SK-N-SH (cell line): ENCODE results near the gene PRKCH. TPM values are rescaled to one million over a fixed set of nuclear protein-coding genes. Genes with fewer than 3 reads are reported as not detected.

ENCODE experiments used
- CTCF ChIA-PET: fragments of 300-600, 350-600 bp; formaldehyde crosslinking; extraction: SDS; loops from one replicate; lab custom pipeline; 2021; lab: Yijun Ruan, JAX
- POLR2A ChIA-PET: fragments of 350-600 bp; sonication (Branson Sonifier 250); formaldehyde crosslinking; extraction: SDS; loops from one replicate; lab custom pipeline; 2020; ENCODE audit warnings: antibody characterized with exemption, inconsistent platforms; lab: Yijun Ruan, JAX
- DNase-seq: peaks from one replicate; pipeline ENCODE4 v3.0.0; 2012
- H2AFZ ChIP-seq: fragments of 200-600 bp; sonication (generic); 2 replicates; pipeline ENCODE4 v1.8.1; 2016; ENCODE audit warnings: antibody characterized with exemption, mild to moderate bottlenecking, low read depth
- H3F3A ChIP-seq: fragments of 200-600 bp; sonication (generic); replicated peaks from 2 replicates; pipeline ENCODE3; 2016; ENCODE audit warnings: antibody characterized with exemption, mild to moderate bottlenecking; ENCODE audit not compliant: insufficient read depth
- H3K27ac ChIP-seq, 2 experiments: fragments of 200-500 bp in 1 of 2; fragments of 200-600 bp in 1 of 2; sonication (Bioruptor generic) in 1 of 2; sonication (generic), shearing (Covaris generic) in 1 of 2; 2 replicates each; pipeline versions ENCODE4 v1.5.1 to v1.6.1; 2014 to 2016; ENCODE audit warnings: low read depth in 2 of 2, inconsistent platforms in 1 of 2, low read length in 1 of 2, mild to moderate bottlenecking in 1 of 2, mixed read lengths in 1 of 2
- H3K27me3 ChIP-seq: fragments of 200-600 bp; sonication (generic), shearing (Covaris generic); 2 replicates; pipeline ENCODE4 v1.6.1; 2016; ENCODE audit warnings: mixed run types; ENCODE audit not compliant: insufficient read depth
- H3K36me3 ChIP-seq, 2 experiments: fragments of 200-500 bp in 1 of 2; fragments of 200-600 bp in 1 of 2; sonication (Bioruptor generic) in 1 of 2; sonication (generic) in 1 of 2; replicated peaks in 1 of 2; 2 replicates each; pipeline versions ENCODE3 to v1.5.1; 2014 to 2016; ENCODE audit warnings: low read length in 1 of 2, mild to moderate bottlenecking in 1 of 2; ENCODE audit not compliant: insufficient read depth in 2 of 2, control insufficient read depth in 1 of 2
- H3K4me1 ChIP-seq, 2 experiments: fragments of 200-500 bp in 1 of 2; fragments of 200-600 bp in 1 of 2; sonication (Bioruptor generic) in 1 of 2; sonication (generic), shearing (Covaris generic) in 1 of 2; 2 replicates each; pipeline versions ENCODE4 v1.5.1 to v1.6.1; 2014 to 2016; ENCODE audit warnings: low read depth in 1 of 2, low read length in 1 of 2, mixed run types in 1 of 2; ENCODE audit not compliant: insufficient read depth in 2 of 2, control insufficient read depth in 1 of 2
- H3K4me2 ChIP-seq: fragments of 200-600 bp; sonication (generic), shearing (Covaris generic); 2 replicates; pipeline ENCODE4 v1.6.1; 2017; ENCODE audit warnings: mixed run types
- H3K4me3 ChIP-seq, 2 experiments: fragments of 200-500 bp in 1 of 2; fragments of 200-600 bp in 1 of 2; sonication (Bioruptor generic) in 1 of 2; sonication (generic), shearing (Covaris generic) in 1 of 2; 2 replicates each; pipeline versions ENCODE4 v1.5.1 to v1.8.1; 2014 to 2016; ENCODE audit warnings: low read depth in 2 of 2, inconsistent platforms in 1 of 2, low read length in 1 of 2, mild to moderate bottlenecking in 1 of 2, mixed read lengths in 1 of 2, moderate library complexity in 1 of 2
- H3K79me2 ChIP-seq: fragments of 200-600 bp; sonication (generic); 2 replicates; pipeline ENCODE4 v1.8.1; 2017; ENCODE audit warnings: mild to moderate bottlenecking; ENCODE audit not compliant: insufficient read depth
- H3K9ac ChIP-seq: fragments of 200-600 bp; sonication (generic); 2 replicates; pipeline ENCODE4 v1.6.1; 2017; ENCODE audit warnings: mixed run types
- H3K9me2 ChIP-seq: fragments of 200-600 bp; sonication (generic); 2 replicates; pipeline ENCODE4 v1.6.1; 2017; ENCODE audit warnings: mixed run types
- H3K9me3 ChIP-seq: fragments of 200-600 bp; sonication (generic); 2 replicates; pipeline ENCODE4 v1.6.1; 2017; ENCODE audit warnings: mixed run types, mild to moderate bottlenecking, moderate library complexity
- H4K20me1 ChIP-seq: fragments of 200-600 bp; sonication (generic); 2 replicates; pipeline ENCODE4 v1.6.1; 2017; ENCODE audit warnings: mild to moderate bottlenecking, mixed run types; ENCODE audit not compliant: insufficient read depth
- EP300 ChIP-seq, 2 experiments: IDR thresholded peaks; 2 replicates each; pipeline versions ENCODE4 v1.4.0 to v1.6.1; 2012; ENCODE audit warnings: borderline replicate concordance in 1 of 2, low read depth in 1 of 2, low read length in 1 of 2
- EZH2phosphoT487 ChIP-seq: fragments of 200-600 bp; sonication (generic); IDR thresholded peaks from 2 replicates; pipeline ENCODE4 v1.6.1; 2017; ENCODE audit warnings: low read depth, mixed run types, mild to moderate bottlenecking, antibody characterized with exemption, moderate library complexity, borderline replicate concordance
- FOXJ3 ChIP-seq: sonication (generic); formaldehyde crosslinking; IDR thresholded peaks from 2 replicates; pipeline ENCODE4 v1.5.1; 2020; ENCODE audit warnings: mild to moderate bottlenecking, missing genetic modification reagents
- FOXM1 ChIP-seq: IDR thresholded peaks from 2 replicates; pipeline ENCODE4 v1.4.0; 2012; ENCODE audit warnings: low read depth, mild to moderate bottlenecking
- GABPA ChIP-seq: IDR thresholded peaks from 2 replicates; pipeline ENCODE4 v1.4.0; 2012; ENCODE audit warnings: low read depth, mild to moderate bottlenecking
- MEF2A ChIP-seq: IDR thresholded peaks from 2 replicates; pipeline ENCODE4 v1.4.0; 2012; ENCODE audit warnings: low read depth, borderline replicate concordance
- MXI1 ChIP-seq: IDR thresholded peaks from 2 replicates; pipeline ENCODE4 v1.6.1; 2012; ENCODE audit warnings: mild to moderate bottlenecking, low read depth, low read length, improper control_type of control experiment
- NRF1 ChIP-seq: IDR thresholded peaks from 2 replicates; pipeline ENCODE4 v1.6.1; 2012; ENCODE audit warnings: low read depth, mild to moderate bottlenecking, low read length
- POLR2AphosphoS5 ChIP-seq: IDR thresholded peaks from 2 replicates; pipeline ENCODE4 v1.6.1; 2012; ENCODE audit warnings: low read depth, low read length
- RXRA ChIP-seq: IDR thresholded peaks from 2 replicates; pipeline ENCODE4 v1.4.0; 2012; ENCODE audit warnings: low read depth, mild to moderate bottlenecking, borderline replicate concordance
- SIN3A ChIP-seq: IDR thresholded peaks from 2 replicates; pipeline ENCODE4 v1.6.1; 2012; ENCODE audit warnings: low read depth, mild to moderate bottlenecking, low read length, moderate library complexity, borderline replicate concordance
- TCF12 ChIP-seq: IDR thresholded peaks from 2 replicates; pipeline ENCODE4 v1.4.0; 2012
- TEAD4 ChIP-seq: IDR thresholded peaks from 2 replicates; pipeline ENCODE4 v1.4.0; 2012; ENCODE audit warnings: mild to moderate bottlenecking, borderline replicate concordance; ENCODE audit not compliant: insufficient read depth
- USF2 ChIP-seq: fragments of 150-350 bp; IDR thresholded peaks from 2 replicates; pipeline ENCODE4 v1.6.1; 2017; ENCODE audit warnings: antibody characterized with exemption, low read length, low read depth, borderline replicate concordance
- WGBS: methylation state at CpG from one replicate; pipeline ENCODE4 v1.1.6; 2017; ENCODE audit warnings: low lambda C conversion rate; 5-methylcytosine and 5-hydroxymethylcytosine counted together
- polyA plus RNA-seq, 3 experiments: library from polyadenylated mRNA; depleted of rRNA; stranded (reverse); fragments of >200 nt; gene quantifications; 2 replicates each; pipeline ENCODE4 v1.2.3, GENCODE V29; 2012
- TF ChIP-seq, protein P1 (sequence below): IDR thresholded peaks from 2 replicates; pipeline ENCODE4 v1.4.0; 2012; ENCODE audit warnings: low read depth, borderline replicate concordance
- TF ChIP-seq, protein P2 (sequence below): IDR thresholded peaks from 2 replicates; pipeline ENCODE4 v1.4.0; 2012; ENCODE audit warnings: low read depth, borderline replicate concordance
- TF ChIP-seq, protein P3 (sequence below): fragments of 200-600 bp; sonication (generic); IDR thresholded peaks from 2 replicates; pipeline ENCODE4 v1.6.1; 2017; ENCODE audit warnings: antibody characterized with exemption, mild to moderate bottlenecking, moderate library complexity
- TF ChIP-seq, protein P4 (sequence below): IDR thresholded peaks from 2 replicates; pipeline ENCODE4; 2012

PRKCH gene
- polyA plus RNA-seq, 1 of the 3 experiments (the other 2 are of a cell fraction) = 4.2 TPM

- TF ChIP-seq MEF2A (peak; percentile 75), SIN3A (no peak; the same call in 1 of the 2 replicates), GABPA (no peak), RXRA (peak; percentile 97), EZH2phosphoT487 (no peak), EP300 (IDR thresholded peaks at IDR 0.05; ENCODE audit: borderline replicate concordance in 1 of 2, low read depth in 1 of 2, low read length in 1 of 2) (peak; percentile 88 to 98), TCF12 (peak; percentile 95), TEAD4 (peak; percentile 74), USF2 (no peak)
- TF ChIP-seq, protein P1, sequence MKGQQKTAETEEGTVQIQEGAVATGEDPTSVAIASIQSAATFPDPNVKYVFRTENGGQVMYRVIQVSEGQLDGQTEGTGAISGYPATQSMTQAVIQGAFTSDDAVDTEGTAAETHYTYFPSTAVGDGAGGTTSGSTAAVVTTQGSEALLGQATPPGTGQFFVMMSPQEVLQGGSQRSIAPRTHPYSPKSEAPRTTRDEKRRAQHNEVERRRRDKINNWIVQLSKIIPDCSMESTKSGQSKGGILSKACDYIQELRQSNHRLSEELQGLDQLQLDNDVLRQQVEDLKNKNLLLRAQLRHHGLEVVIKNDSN = no peak
These were observed 150.8 kb downstream of the PRKCH start (continued) for GRCh38 chr14:61472011-61472672.

DNA sequence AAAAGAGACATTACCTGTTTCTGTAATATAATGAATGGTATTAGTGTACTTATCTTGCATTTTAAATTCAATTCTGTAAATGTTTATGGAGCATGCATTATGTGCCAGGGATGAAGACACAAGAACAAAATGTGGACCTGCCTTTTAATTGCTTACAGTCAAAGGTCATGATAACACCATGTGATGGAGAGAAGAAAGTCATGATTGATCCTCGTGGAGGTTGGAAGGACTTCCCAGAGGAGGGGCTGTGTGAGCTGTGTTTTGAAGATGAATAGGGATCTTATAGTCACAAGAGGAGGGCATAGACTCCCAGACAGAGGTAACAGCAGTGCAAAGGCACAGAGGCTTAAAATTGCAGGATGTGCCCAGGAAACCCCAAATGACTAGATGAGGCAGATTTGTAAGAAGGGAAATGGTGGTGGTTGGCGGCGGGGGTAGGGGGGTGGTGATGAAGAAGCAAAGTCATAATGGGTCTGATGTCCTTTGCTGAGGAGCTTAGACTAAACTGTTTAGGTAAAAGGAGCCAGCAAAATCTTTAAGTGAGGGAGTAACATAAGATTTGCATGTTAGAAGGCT lies 151.5 kb downstream of the PRKCH start:
- Histone ChIP-seq H4K20me1 (no peaks in the 10 kb centered on the region), H3F3A (peaks cover 25% of the 10 kb centered on the region), H3K36me3 (no peaks in the 10 kb centered on the region), H3K79me2 (no peaks in the 10 kb centered on the region), H3K9me3 (no peaks in the 10 kb centered on the region), H3K4me1 (peaks cover 18 to 73% of the 10 kb centered on the region in 2 experiments), H3K27ac (peak overlapping the region; percentile 89 to 100), H3K4me3 (peak overlapping the region in 1 of 2 experiments; percentile 67; a peak in 1 of 4 replicates), H3K9me2 (no peaks in the 10 kb centered on the region), H2AFZ (no peak overlapping the region), H3K9ac (peak overlapping the region; percentile 62; the same call in 1 of the 2 replicates), H3K27me3 (no peaks in the 10 kb centered on the region), H3K4me2 (peak overlapping the region; percentile 79)
- no peak for DNase-seq
- 78% methylated on average over 3 of the region's 3 CpGs for WGBS
- ChIA-PET POLR2A (no interaction called here), CTCF (interaction anchor here (1.0 to 3.7 kb wide), 3 partner anchors 11 to 257 kb away, joined by 3 to 25 read pairs (median 24); no protein-coding TSS in a partner anchor)
- TF ChIP-seq FOXM1 = no peak
- no peak for TF ChIP-seq FOXJ3
- no peak for TF ChIP-seq GABPA
- TF ChIP-seq EP300 (IDR thresholded peaks at IDR 0.05; ENCODE audit: borderline replicate concordance in 1 of 2, low read depth in 1 of 2, low read length in 1 of 2) = no peak
- TF ChIP-seq TCF12 = no peak
- TF ChIP-seq MEF2A = no peak
- TF ChIP-seq, protein P2, sequence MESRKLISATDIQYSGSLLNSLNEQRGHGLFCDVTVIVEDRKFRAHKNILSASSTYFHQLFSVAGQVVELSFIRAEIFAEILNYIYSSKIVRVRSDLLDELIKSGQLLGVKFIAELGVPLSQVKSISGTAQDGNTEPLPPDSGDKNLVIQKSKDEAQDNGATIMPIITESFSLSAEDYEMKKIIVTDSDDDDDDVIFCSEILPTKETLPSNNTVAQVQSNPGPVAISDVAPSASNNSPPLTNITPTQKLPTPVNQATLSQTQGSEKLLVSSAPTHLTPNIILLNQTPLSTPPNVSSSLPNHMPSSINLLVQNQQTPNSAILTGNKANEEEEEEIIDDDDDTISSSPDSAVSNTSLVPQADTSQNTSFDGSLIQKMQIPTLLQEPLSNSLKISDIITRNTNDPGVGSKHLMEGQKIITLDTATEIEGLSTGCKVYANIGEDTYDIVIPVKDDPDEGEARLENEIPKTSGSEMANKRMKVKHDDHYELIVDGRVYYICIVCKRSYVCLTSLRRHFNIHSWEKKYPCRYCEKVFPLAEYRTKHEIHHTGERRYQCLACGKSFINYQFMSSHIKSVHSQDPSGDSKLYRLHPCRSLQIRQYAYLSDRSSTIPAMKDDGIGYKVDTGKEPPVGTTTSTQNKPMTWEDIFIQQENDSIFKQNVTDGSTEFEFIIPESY = no peak
- no peak for TF ChIP-seq MXI1
- TF ChIP-seq, protein P3, sequence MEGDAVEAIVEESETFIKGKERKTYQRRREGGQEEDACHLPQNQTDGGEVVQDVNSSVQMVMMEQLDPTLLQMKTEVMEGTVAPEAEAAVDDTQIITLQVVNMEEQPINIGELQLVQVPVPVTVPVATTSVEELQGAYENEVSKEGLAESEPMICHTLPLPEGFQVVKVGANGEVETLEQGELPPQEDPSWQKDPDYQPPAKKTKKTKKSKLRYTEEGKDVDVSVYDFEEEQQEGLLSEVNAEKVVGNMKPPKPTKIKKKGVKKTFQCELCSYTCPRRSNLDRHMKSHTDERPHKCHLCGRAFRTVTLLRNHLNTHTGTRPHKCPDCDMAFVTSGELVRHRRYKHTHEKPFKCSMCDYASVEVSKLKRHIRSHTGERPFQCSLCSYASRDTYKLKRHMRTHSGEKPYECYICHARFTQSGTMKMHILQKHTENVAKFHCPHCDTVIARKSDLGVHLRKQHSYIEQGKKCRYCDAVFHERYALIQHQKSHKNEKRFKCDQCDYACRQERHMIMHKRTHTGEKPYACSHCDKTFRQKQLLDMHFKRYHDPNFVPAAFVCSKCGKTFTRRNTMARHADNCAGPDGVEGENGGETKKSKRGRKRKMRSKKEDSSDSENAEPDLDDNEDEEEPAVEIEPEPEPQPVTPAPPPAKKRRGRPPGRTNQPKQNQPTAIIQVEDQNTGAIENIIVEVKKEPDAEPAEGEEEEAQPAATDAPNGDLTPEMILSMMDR = no peak
- no peak for TF ChIP-seq POLR2AphosphoS5
- TF ChIP-seq, protein P4, sequence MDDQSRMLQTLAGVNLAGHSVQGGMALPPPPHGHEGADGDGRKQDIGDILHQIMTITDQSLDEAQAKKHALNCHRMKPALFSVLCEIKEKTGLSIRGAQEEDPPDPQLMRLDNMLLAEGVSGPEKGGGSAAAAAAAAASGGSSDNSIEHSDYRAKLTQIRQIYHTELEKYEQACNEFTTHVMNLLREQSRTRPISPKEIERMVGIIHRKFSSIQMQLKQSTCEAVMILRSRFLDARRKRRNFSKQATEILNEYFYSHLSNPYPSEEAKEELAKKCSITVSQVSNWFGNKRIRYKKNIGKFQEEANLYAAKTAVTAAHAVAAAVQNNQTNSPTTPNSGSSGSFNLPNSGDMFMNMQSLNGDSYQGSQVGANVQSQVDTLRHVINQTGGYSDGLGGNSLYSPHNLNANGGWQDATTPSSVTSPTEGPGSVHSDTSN = no peak
- TF ChIP-seq NRF1 = no peak
- no peak for TF ChIP-seq EZH2phosphoT487
